Osteocyte (in vitro differentiated cells): ENCODE data around the gene PTTG1. TPM values are rescaled to one million over a fixed set of nuclear protein-coding genes. Genes with fewer than 3 reads are reported as not detected.

ENCODE experiments used
- DNase-seq: peaks from one replicate; pipeline ENCODE4 v3.0.0; 2021; ENCODE audit warnings: mixed read lengths; ENCODE audit not compliant: unreplicated experiment; ENCODE audit errors: extremely low spot score
- H3K27ac Mint-ChIP-seq: one replicate; pipeline ENCODE4 v1.8.0; 2021; ENCODE audit warnings: mild to moderate bottlenecking, mixed read lengths; ENCODE audit not compliant: unreplicated experiment
- H3K27me3 Mint-ChIP-seq: one replicate; pipeline ENCODE4 v1.8.0; 2021; ENCODE audit warnings: mixed read lengths; ENCODE audit not compliant: unreplicated experiment
- H3K36me3 Mint-ChIP-seq: one replicate; pipeline ENCODE4 v1.8.0; 2021; ENCODE audit warnings: mixed read lengths; ENCODE audit not compliant: unreplicated experiment
- H3K4me1 Mint-ChIP-seq: one replicate; pipeline ENCODE4 v1.8.0; 2021; ENCODE audit warnings: mixed read lengths; ENCODE audit not compliant: unreplicated experiment
- H3K4me3 Mint-ChIP-seq: one replicate; pipeline ENCODE4 v1.8.0; 2021; ENCODE audit warnings: mild to moderate bottlenecking, moderate library complexity, mixed read lengths; ENCODE audit not compliant: unreplicated experiment
- H3K9me3 Mint-ChIP-seq: one replicate; pipeline ENCODE4 v1.8.0; 2021; ENCODE audit warnings: mixed read lengths; ENCODE audit not compliant: unreplicated experiment
- total RNA-seq: library from RNA; stranded (reverse); gene quantifications from 2 replicates; pipeline ENCODE4 v1.2.1, GENCODE V29; 2021
- TF ChIP-seq, protein P1 (sequence below): fragments of 200-600 bp; sonication (generic); IDR thresholded peaks from 2 replicates; pipeline ENCODE4 v1.5.0; 2021; ENCODE audit warnings: antibody characterized with exemption, mild to moderate bottlenecking, moderate library complexity

Gene PTTG1
- total RNA-seq, 1 donor from 2014 or later = 20.7 TPM

GRCh38 chr5:160469156-160470144 is 47.8 kb downstream of the PTTG1 start:
- H3K4me1 Mint-ChIP-seq = peaks cover 2% of the 10 kb centered on the region
- TF ChIP-seq, protein P1, sequence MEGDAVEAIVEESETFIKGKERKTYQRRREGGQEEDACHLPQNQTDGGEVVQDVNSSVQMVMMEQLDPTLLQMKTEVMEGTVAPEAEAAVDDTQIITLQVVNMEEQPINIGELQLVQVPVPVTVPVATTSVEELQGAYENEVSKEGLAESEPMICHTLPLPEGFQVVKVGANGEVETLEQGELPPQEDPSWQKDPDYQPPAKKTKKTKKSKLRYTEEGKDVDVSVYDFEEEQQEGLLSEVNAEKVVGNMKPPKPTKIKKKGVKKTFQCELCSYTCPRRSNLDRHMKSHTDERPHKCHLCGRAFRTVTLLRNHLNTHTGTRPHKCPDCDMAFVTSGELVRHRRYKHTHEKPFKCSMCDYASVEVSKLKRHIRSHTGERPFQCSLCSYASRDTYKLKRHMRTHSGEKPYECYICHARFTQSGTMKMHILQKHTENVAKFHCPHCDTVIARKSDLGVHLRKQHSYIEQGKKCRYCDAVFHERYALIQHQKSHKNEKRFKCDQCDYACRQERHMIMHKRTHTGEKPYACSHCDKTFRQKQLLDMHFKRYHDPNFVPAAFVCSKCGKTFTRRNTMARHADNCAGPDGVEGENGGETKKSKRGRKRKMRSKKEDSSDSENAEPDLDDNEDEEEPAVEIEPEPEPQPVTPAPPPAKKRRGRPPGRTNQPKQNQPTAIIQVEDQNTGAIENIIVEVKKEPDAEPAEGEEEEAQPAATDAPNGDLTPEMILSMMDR = no peak
- DNase-seq = no peak
- peaks cover 9% of the 10 kb centered on the region for H3K27me3 Mint-ChIP-seq
- no peak overlapping the region for H3K4me3 Mint-ChIP-seq
- no peak overlapping the region for H3K27ac Mint-ChIP-seq
- H3K9me3 Mint-ChIP-seq = no peaks in the 10 kb centered on the region
- H3K36me3 Mint-ChIP-seq = no peaks in the 10 kb centered on the region

DNA sequence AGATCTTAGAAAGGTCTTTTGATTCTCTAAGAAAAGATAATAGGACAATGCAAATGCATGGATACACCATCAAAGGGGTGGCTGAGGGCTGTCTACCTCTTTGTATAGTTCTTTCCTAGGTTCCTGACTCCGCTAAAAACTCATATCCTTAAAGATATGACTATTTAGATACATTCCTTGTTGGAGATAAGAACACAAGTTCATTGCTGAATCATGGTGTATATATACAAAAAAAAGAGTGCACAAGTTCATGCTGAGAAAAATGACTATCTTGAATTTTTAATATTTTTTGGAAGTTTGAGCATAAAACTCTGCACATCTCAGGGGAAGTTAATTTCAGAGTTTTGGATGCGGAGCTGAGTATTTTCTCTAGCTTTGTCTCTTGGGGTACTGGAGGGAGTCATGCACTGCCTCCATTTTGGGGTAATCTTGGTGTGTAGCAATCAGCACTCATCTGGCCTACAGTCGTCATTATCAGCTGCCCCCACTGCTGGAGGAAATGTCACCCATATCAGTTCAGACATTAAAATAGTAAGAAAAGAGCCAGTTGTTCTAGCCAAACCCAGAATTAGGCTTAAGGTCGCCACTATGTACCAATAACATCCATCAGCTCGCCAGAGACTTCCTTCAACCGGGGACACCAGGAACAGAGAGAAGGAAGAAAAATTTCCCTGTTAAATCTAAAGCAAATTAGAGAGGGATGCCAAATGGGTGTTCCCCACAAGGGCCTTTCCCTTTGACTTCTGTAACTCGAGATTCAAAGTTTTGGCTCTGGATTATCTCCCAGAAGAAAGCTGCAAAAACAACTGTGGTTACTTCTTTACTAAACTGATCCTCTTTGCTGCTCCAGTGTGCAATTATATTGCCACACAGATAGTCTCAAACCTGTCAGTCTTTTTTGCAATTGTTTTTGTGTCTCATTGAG is 49.0 kb downstream of the PTTG1 start:
- no peak overlapping the region for H3K27ac Mint-ChIP-seq
- no peak overlapping the region for H3K4me3 Mint-ChIP-seq
- TF ChIP-seq, protein P1 = no peak
- peaks cover 2% of the 10 kb centered on the region for H3K4me1 Mint-ChIP-seq
- H3K27me3 Mint-ChIP-seq = peaks cover 9% of the 10 kb centered on the region
- DNase-seq = no peak
- no peaks in the 10 kb centered on the region for H3K36me3 Mint-ChIP-seq
- no peaks in the 10 kb centered on the region for H3K9me3 Mint-ChIP-seq

- Mint-ChIP-seq H3K27me3 (peaks cover 9% of the 10 kb centered on the region), H3K9me3 (no peaks in the 10 kb centered on the region), H3K36me3 (no peaks in the 10 kb centered on the region), H3K4me3 (no peak overlapping the region), H3K4me1 (peaks cover 2% of the 10 kb centered on the region), H3K27ac (no peak overlapping the region)
- TF ChIP-seq, protein P1 = no peak
- no peak for DNase-seq
Observed at GRCh38 chr5:160471761-160472160, 50.1 kb downstream of the PTTG1 start.

DNA sequence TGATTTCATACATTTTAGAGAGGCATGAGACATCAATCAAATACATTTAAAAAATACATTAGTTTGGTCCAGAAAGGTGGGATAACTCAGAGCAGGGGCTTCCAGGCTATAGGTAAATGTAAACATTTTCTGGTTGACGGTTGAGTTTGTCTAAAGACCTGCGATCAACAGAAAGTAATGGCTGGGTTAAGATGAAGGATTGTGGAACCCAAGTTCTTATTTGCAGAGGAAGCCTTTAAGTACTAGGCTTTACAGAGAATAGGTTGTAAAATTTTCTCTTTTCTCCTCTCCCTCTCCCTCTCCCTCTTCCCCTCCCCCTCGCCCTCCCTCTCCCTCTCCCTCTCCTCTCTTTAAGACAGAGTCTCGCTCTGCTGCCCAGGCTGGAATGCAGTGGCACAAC is 50.8 kb downstream of the PTTG1 start:
- H3K36me3 Mint-ChIP-seq = no peaks in the 10 kb centered on the region
- no peaks in the 10 kb centered on the region for H3K9me3 Mint-ChIP-seq
- H3K27ac Mint-ChIP-seq = no peak overlapping the region
- peaks cover 5% of the 10 kb centered on the region for H3K4me1 Mint-ChIP-seq
- DNase-seq = no peak
- no peak overlapping the region for H3K4me3 Mint-ChIP-seq
- TF ChIP-seq, protein P1 = no peak
- H3K27me3 Mint-ChIP-seq = peaks cover 9% of the 10 kb centered on the region
